Ramos (cell line): Measurements from ENCODE around the gene DLGAP1.

ENCODE experiments used
- in situ Hi-C: fragments of 300-500 bp; cut with MboI; formaldehyde crosslinking; loops from one replicate; pipeline ENCODE4 v1.14.3; 2022; ENCODE audit warnings: low sequenced_read_pairs; ENCODE audit not compliant: unreplicated experiment

DLGAP1 gene

GRCh38 chr18:3914833-3915610 is 540.1 kb downstream of the DLGAP1 start:
- in situ Hi-C loops: no loop called here

GRCh38 chr18:3914109-3914508 is 541.0 kb downstream of the DLGAP1 start:
- in situ Hi-C loops: no loop called here

- in situ Hi-C loops: no loop called here
Observed at GRCh38 chr18:3912705-3913104, 542.4 kb downstream of the DLGAP1 start.

- in situ Hi-C loops: no loop called here
Observed at GRCh38 chr18:3911413-3911812, 543.7 kb downstream of the DLGAP1 start.

GRCh38 chr18:3910512-3910911 is 544.6 kb downstream of the DLGAP1 start:
- in situ Hi-C loops: no loop called here

- in situ Hi-C loops: no loop called here
Observed at GRCh38 chr18:3907955-3908354, 547.2 kb downstream of the DLGAP1 start.

- in situ Hi-C loops: no loop called here
Observed at GRCh38 chr18:3906116-3906750, 548.9 kb downstream of the DLGAP1 start.

GRCh38 chr18:3903337-3903736 is 551.8 kb downstream of the DLGAP1 start:
- in situ Hi-C loops: no loop called here

- in situ Hi-C loops: no loop called here
Observed at GRCh38 chr18:3902676-3903075, 552.4 kb downstream of the DLGAP1 start.

- in situ Hi-C loops: no loop called here
Observed at GRCh38 chr18:3901811-3902210, 553.3 kb downstream of the DLGAP1 start.

- in situ Hi-C loops: no loop called here
Observed at GRCh38 chr18:3901042-3901441, 554.1 kb downstream of the DLGAP1 start.

- in situ Hi-C loops: no loop called here
Observed at GRCh38 chr18:3900327-3900726, 554.8 kb downstream of the DLGAP1 start.

- in situ Hi-C loops: no loop called here
Observed at GRCh38 chr18:3898861-3899613, 556.1 kb downstream of the DLGAP1 start.

- in situ Hi-C loops: no loop called here
Observed at GRCh38 chr18:3892152-3892551, 563.0 kb downstream of the DLGAP1 start.

- in situ Hi-C loops: no loop called here
Observed at GRCh38 chr18:3891245-3891644, 563.9 kb downstream of the DLGAP1 start.

- in situ Hi-C loops: no loop called here
Observed at GRCh38 chr18:3889803-3890202, 565.3 kb downstream of the DLGAP1 start.

GRCh38 chr18:3889121-3889520 is 566.0 kb downstream of the DLGAP1 start:
- in situ Hi-C loops: no loop called here

GRCh38 chr18:3886575-3887322 is 568.4 kb downstream of the DLGAP1 start:
- in situ Hi-C loops: no loop called here

- in situ Hi-C loops: no loop called here
Observed at GRCh38 chr18:3885209-3885792, 569.8 kb downstream of the DLGAP1 start.

- in situ Hi-C loops: no loop called here
Observed at GRCh38 chr18:3879836-3880120, 575.3 kb downstream of the DLGAP1 start.
